ENCODE measurements around the gene ZBBX.

ZBBX gene

GRCh38 chr3:167241048-167241845 is 138.8 kb downstream of the ZBBX start:
- DNase-seq (ENCODE audit: low spot score): no peak
- in situ Hi-C loops (cut with MboI; ENCODE audit: low sequenced_read_pairs, unreplicated experiment): no loop called here
- no peak for TF ChIP-seq CTCF (IDR thresholded peaks at IDR 0.05; ENCODE audit: borderline replicate concordance, control extremely low read depth, extremely low read depth, insufficient read depth, missing control alignments)

- in situ Hi-C loops (cut with MboI; ENCODE audit: low sequenced_read_pairs, unreplicated experiment): no loop called here
- no peak for TF ChIP-seq CTCF (IDR thresholded peaks at IDR 0.05; ENCODE audit: borderline replicate concordance, control extremely low read depth, extremely low read depth, insufficient read depth, missing control alignments)
- no peak for DNase-seq (ENCODE audit: low spot score)
Observed at GRCh38 chr3:167228135-167228534, 152.0 kb downstream of the ZBBX start.

GRCh38 chr3:167225821-167226220 is 154.3 kb downstream of the ZBBX start:
- DNase-seq (ENCODE audit: low spot score): no peak
- no peak for TF ChIP-seq CTCF (IDR thresholded peaks at IDR 0.05; ENCODE audit: borderline replicate concordance, control extremely low read depth, extremely low read depth, insufficient read depth, missing control alignments)
- in situ Hi-C loops (cut with MboI; ENCODE audit: low sequenced_read_pairs, unreplicated experiment): no loop called here

GRCh38 chr3:167209011-167209410 is 171.1 kb downstream of the ZBBX start:
- no peak for TF ChIP-seq CTCF (IDR thresholded peaks at IDR 0.05; ENCODE audit: borderline replicate concordance, control extremely low read depth, extremely low read depth, insufficient read depth, missing control alignments)
- no peak for DNase-seq (ENCODE audit: low spot score)
- in situ Hi-C loops (cut with MboI; ENCODE audit: low sequenced_read_pairs, unreplicated experiment): no loop called here

- no peak for TF ChIP-seq CTCF (IDR thresholded peaks at IDR 0.05; ENCODE audit: borderline replicate concordance, control extremely low read depth, extremely low read depth, insufficient read depth, missing control alignments)
- no peak for DNase-seq (ENCODE audit: low spot score)
- in situ Hi-C loops (cut with MboI; ENCODE audit: low sequenced_read_pairs, unreplicated experiment): no loop called here
Observed at GRCh38 chr3:167203062-167203461, 177.0 kb downstream of the ZBBX start.

GRCh38 chr3:167198949-167199600 is 181.0 kb downstream of the ZBBX start:
- in situ Hi-C loops (cut with MboI; ENCODE audit: low sequenced_read_pairs, unreplicated experiment): no loop called here
- no peak for TF ChIP-seq CTCF (IDR thresholded peaks at IDR 0.05; ENCODE audit: borderline replicate concordance, control extremely low read depth, extremely low read depth, insufficient read depth, missing control alignments)
- DNase-seq (ENCODE audit: low spot score): no peak

Measured in GM13976 (cell line).